Measurements from ENCODE around the gene C17orf100. TPM values are rescaled to one million over a fixed set of nuclear protein-coding genes. Genes with fewer than 3 reads are reported as not detected.

The C17orf100 gene
- total and polyA plus RNA-seq, 2 of the 13 experiments (the other 11 are each of a cell fraction or from before 2014, with no cell fraction given): 3.6 to 8.7 TPM

GRCh38 chr17:6640536-6641246 lies 10.9 kb upstream of the C17orf100 start, which contains the start of the genes KIAA0753 and TXNDC17 (continued):
- TF ChIP-seq ARNTL (CRISPR knock-in tag; IDR thresholded peaks at IDR 0.05) (peak; percentile 66), ZMYM2 (CRISPR knock-in tag; IDR thresholded peaks at IDR 0.05) (peak; percentile 79; the same call in 1 of the 2 replicates), ZNF276 (CRISPR knock-in tag; IDR thresholded peaks at IDR 0.05; ENCODE audit: low read depth) (peak; percentile 99), ZNF878 (CRISPR knock-in tag; IDR thresholded peaks at IDR 0.05) (no peak), POLR2G (IDR thresholded peaks at IDR 0.05; ENCODE audit: low read depth, low read length) (peak; percentile 97), ZNF879 (CRISPR knock-in tag; IDR thresholded peaks at IDR 0.05) (0 out of 2 replicates have a peak, but pooled peaks have one; percentile 19), HOXA9 (CRISPR knock-in tag; IDR thresholded peaks at IDR 0.05; ENCODE audit: borderline replicate concordance) (peak; percentile 28; the same call in 1 of the 2 replicates), CSRNP1 (CRISPR knock-in tag; IDR thresholded peaks at IDR 0.05) (peak; percentile 86), ZNF124 (CRISPR knock-in tag; IDR thresholded peaks at IDR 0.05) (peak; percentile 56; the same call in 1 of the 2 replicates), KLF16 (CRISPR knock-in tag; IDR thresholded peaks at IDR 0.05) (peak in 1 of 2 experiments; percentile 81; a peak in 1 of 4 replicates), CBFB (CRISPR knock-in tag; IDR thresholded peaks at IDR 0.05) (peak; percentile 65), NFATC3 (CRISPR knock-in tag; IDR thresholded peaks at IDR 0.05) (peak; percentile 78; the same call in 1 of the 2 replicates), FOXA3 (CRISPR knock-in tag; IDR thresholded peaks at IDR 0.05) (peak; percentile 28; the same call in 1 of the 2 replicates), SMAD9 (CRISPR knock-in tag; IDR thresholded peaks at IDR 0.05) (0 out of 2 replicates have a peak, but pooled peaks have one; percentile 65), GATAD1 (CRISPR knock-in tag; IDR thresholded peaks at IDR 0.05) (peak; percentile 89), ZNF350 (CRISPR knock-in tag; IDR thresholded peaks at IDR 0.05; ENCODE audit: borderline replicate concordance, low read depth) (peak; percentile 91), ZKSCAN5 (CRISPR knock-in tag; IDR thresholded peaks at IDR 0.05) (no peak; the same call in 1 of the 2 replicates), RARG (CRISPR knock-in tag; IDR thresholded peaks at IDR 0.05; ENCODE audit: low read depth) (0 out of 2 replicates have a peak, but pooled peaks have one; percentile 71), JUN (CRISPR knock-in tag; IDR thresholded peaks at IDR 0.05) (0 out of 2 replicates have a peak, but pooled peaks have one; percentile 39), ZNF432 (CRISPR knock-in tag; IDR thresholded peaks at IDR 0.05; ENCODE audit: borderline replicate concordance) (no peak), ZNF713 (CRISPR knock-in tag; IDR thresholded peaks at IDR 0.05) (no peak), ELF3 (CRISPR knock-in tag; IDR thresholded peaks at IDR 0.05) (peak; percentile 92), KLF15 (CRISPR knock-in tag; IDR thresholded peaks at IDR 0.05; ENCODE audit: borderline replicate concordance) (no peak), ZNF704 (CRISPR knock-in tag; IDR thresholded peaks at IDR 0.05; ENCODE audit: borderline replicate concordance) (no peak), WIZ (CRISPR knock-in tag; IDR thresholded peaks at IDR 0.05) (no peak)
- TF ChIP-seq, protein P1, sequence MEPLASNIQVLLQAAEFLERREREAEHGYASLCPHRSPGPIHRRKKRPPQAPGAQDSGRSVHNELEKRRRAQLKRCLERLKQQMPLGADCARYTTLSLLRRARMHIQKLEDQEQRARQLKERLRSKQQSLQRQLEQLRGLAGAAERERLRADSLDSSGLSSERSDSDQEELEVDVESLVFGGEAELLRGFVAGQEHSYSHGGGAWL (CRISPR knock-in tag; IDR thresholded peaks at IDR 0.05): no peak; the same call in 1 of the 2 replicates
